Nephron progenitor cell (in vitro differentiated cells): ENCODE measurements around the gene AP4E1.

Experiments
- DNase-seq: peaks from one replicate; pipeline ENCODE4 v3.0.0; 2021
- H3K27ac Mint-ChIP-seq: 2 replicates; pipeline ENCODE4 v1.8.0; 2021; ENCODE audit warnings: mild to moderate bottlenecking, moderate library complexity, mixed read lengths
- H3K27me3 Mint-ChIP-seq: 2 replicates; pipeline ENCODE4 v1.8.0; 2021; ENCODE audit warnings: mild to moderate bottlenecking, low read depth, mixed read lengths; ENCODE audit not compliant: poor library complexity
- H3K36me3 Mint-ChIP-seq: 2 replicates; pipeline ENCODE4 v1.8.0; 2021; ENCODE audit warnings: low read depth, mixed read lengths
- H3K4me1 Mint-ChIP-seq: 2 replicates; pipeline ENCODE4 v1.8.0; 2021; ENCODE audit warnings: mixed read lengths
- H3K4me3 Mint-ChIP-seq: 2 replicates; pipeline ENCODE4 v1.8.0; 2021; ENCODE audit warnings: mild to moderate bottlenecking, moderate library complexity, mixed read lengths
- H3K9me3 Mint-ChIP-seq: 2 replicates; pipeline ENCODE4 v1.8.0; 2021; ENCODE audit warnings: mild to moderate bottlenecking, moderate library complexity, mixed read lengths
- CTCF ChIP-seq: fragments of 200-600 bp; sonication (generic); IDR thresholded peaks from 2 replicates; pipeline ENCODE4 v1.5.0; 2021; ENCODE audit warnings: antibody characterized with exemption

AP4E1 gene

GRCh38 chr15:50925281-50925680, 16.8 kb downstream of the AP4E1 start:
- no peak overlapping the region for H3K4me3 Mint-ChIP-seq
- no peaks in the 10 kb centered on the region for H3K4me1 Mint-ChIP-seq
- H3K9me3 Mint-ChIP-seq, result no peaks in the 10 kb centered on the region
- no peak for TF ChIP-seq CTCF
- no peak overlapping the region for H3K27ac Mint-ChIP-seq
- H3K36me3 Mint-ChIP-seq, result peaks cover 58% of the 10 kb centered on the region
- no peak for DNase-seq
- no peaks in the 10 kb centered on the region for H3K27me3 Mint-ChIP-seq

- Mint-ChIP-seq H3K27me3 (no peaks in the 10 kb centered on the region), H3K4me3 (no peak overlapping the region), H3K4me1 (no peaks in the 10 kb centered on the region), H3K36me3 (peaks cover 46% of the 10 kb centered on the region), H3K27ac (no peak overlapping the region), H3K9me3 (no peaks in the 10 kb centered on the region)
- TF ChIP-seq CTCF, result no peak
- DNase-seq, result no peak
These were observed 20.6 kb downstream of the AP4E1 start for GRCh38 chr15:50929062-50929461.

- H3K36me3 Mint-ChIP-seq, result peaks cover 39% of the 10 kb centered on the region
- no peak overlapping the region for H3K27ac Mint-ChIP-seq
- no peak for DNase-seq
- no peaks in the 10 kb centered on the region for H3K27me3 Mint-ChIP-seq
- no peak for TF ChIP-seq CTCF
- H3K4me1 Mint-ChIP-seq, result no peaks in the 10 kb centered on the region
- H3K9me3 Mint-ChIP-seq, result no peaks in the 10 kb centered on the region
- H3K4me3 Mint-ChIP-seq, result no peak overlapping the region
These were observed 22.3 kb downstream of the AP4E1 start for GRCh38 chr15:50930792-50931191.

- TF ChIP-seq CTCF, result no peak
- Mint-ChIP-seq H3K27ac (no peak overlapping the region), H3K36me3 (peaks cover 26% of the 10 kb centered on the region), H3K27me3 (no peaks in the 10 kb centered on the region), H3K9me3 (no peaks in the 10 kb centered on the region), H3K4me1 (no peaks in the 10 kb centered on the region), H3K4me3 (no peak overlapping the region)
- DNase-seq, result no peak
These were observed 24.9 kb downstream of the AP4E1 start for GRCh38 chr15:50933341-50933740.

GRCh38 chr15:50938525-50938924, 30.0 kb downstream of the AP4E1 start:
- no peaks in the 10 kb centered on the region for H3K9me3 Mint-ChIP-seq
- H3K4me1 Mint-ChIP-seq, result no peaks in the 10 kb centered on the region
- no peaks in the 10 kb centered on the region for H3K27me3 Mint-ChIP-seq
- no peak for DNase-seq
- H3K36me3 Mint-ChIP-seq, result peaks cover 16% of the 10 kb centered on the region
- TF ChIP-seq CTCF, result no peak
- H3K4me3 Mint-ChIP-seq, result no peak overlapping the region
- H3K27ac Mint-ChIP-seq, result no peak overlapping the region

- Mint-ChIP-seq H3K27ac (no peak overlapping the region), H3K9me3 (no peaks in the 10 kb centered on the region), H3K36me3 (peaks cover 25% of the 10 kb centered on the region), H3K27me3 (no peaks in the 10 kb centered on the region), H3K4me1 (no peaks in the 10 kb centered on the region), H3K4me3 (no peak overlapping the region)
- TF ChIP-seq CTCF, result no peak
- no peak for DNase-seq
These were observed 31.4 kb downstream of the AP4E1 start for GRCh38 chr15:50939911-50940310.
